HCT116 (cell line): ENCODE data around the gene TCAP.

Experiments used
- POLR2A ChIP-seq: IDR thresholded peaks from 2 replicates; pipeline ENCODE4 v1.7.0; 2011; ENCODE audit warnings: borderline replicate concordance; ENCODE audit not compliant: insufficient read depth, insufficient read length; ENCODE audit errors: extremely low read depth
- POLR2AphosphoS5 ChIP-seq: IDR thresholded peaks from 2 replicates; pipeline ENCODE4 v1.6.1; 2011; ENCODE audit warnings: mild to moderate bottlenecking, low read depth, low read length, moderate library complexity
- RAD21 ChIP-seq: IDR thresholded peaks from 2 replicates; pipeline ENCODE4 v1.6.1; 2012; ENCODE audit warnings: low read depth, mild to moderate bottlenecking
- SIN3A ChIP-seq: IDR thresholded peaks from 2 replicates; pipeline ENCODE4 v1.6.1; 2012; ENCODE audit warnings: low read depth
- ZFX ChIP-seq: fragments of 450-650 bp; IDR thresholded peaks from 2 replicates; pipeline ENCODE4 v1.6.1; 2017
- ZNF274 ChIP-seq: fragments of 200-500 bp; sonication (Bioruptor generic); IDR thresholded peaks from 2 replicates; pipeline ENCODE4 v1.6.1; 2014; ENCODE audit warnings: mild to moderate bottlenecking, low read depth, low read length, inconsistent platforms
- TF ChIP-seq, protein P1 (sequence below): IDR thresholded peaks from 2 replicates; pipeline ENCODE4 v1.6.1; 2011; ENCODE audit warnings: mild to moderate bottlenecking, low read length, moderate library complexity; ENCODE audit not compliant: insufficient replicate concordance; ENCODE audit errors: extremely low read depth
- TF ChIP-seq, protein P2 (sequence below), 3 experiments: fragments of 200-600 bp in 1 of 3; sonication (generic) in 1 of 3; IDR thresholded peaks in 2 of 3; conservative IDR thresholded peaks in 1 of 3; 2 replicates each; pipeline ENCODE4 v1.5.1; 2012 to 2017; ENCODE audit warnings: low read depth in 2 of 3, low read length in 2 of 3, antibody characterized with exemption in 1 of 3, borderline replicate concordance in 1 of 3, control low read depth in 1 of 3, mild to moderate bottlenecking in 1 of 3, mixed read lengths in 1 of 3, mixed run types in 1 of 3, moderate library complexity in 1 of 3; ENCODE audit not compliant: insufficient read depth in 1 of 3
- TF ChIP-seq, protein P3 (sequence below): IDR thresholded peaks from 2 replicates; pipeline ENCODE4 v1.6.1; 2012
- TF ChIP-seq, protein P4 (sequence below): IDR thresholded peaks from 2 replicates; pipeline ENCODE4 v1.6.1; 2012; ENCODE audit warnings: low read depth

DNA sequence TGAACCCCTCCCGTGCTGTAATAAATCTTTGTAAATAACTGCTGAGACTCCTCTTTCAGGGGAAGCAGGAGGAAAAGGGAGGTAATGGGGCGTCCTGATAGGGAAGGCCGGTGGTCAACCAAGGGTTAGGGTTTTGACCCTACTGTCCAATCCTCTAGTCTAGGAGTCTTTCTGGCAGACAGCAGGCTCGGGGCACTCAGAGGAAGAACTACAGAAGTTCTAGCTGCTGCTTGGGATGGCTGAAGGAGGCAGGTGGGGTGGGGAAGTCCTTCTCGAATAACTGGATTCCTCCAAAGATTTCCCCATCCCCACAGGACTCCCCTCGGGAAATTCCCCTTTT is 28.6 kb upstream of the TCAP start:
- TF ChIP-seq ZNF274 (no peak), POLR2A (no peak), SIN3A (no peak), POLR2AphosphoS5 (no peak), ZFX (no peak), RAD21 (no peak)
- TF ChIP-seq, protein P1, sequence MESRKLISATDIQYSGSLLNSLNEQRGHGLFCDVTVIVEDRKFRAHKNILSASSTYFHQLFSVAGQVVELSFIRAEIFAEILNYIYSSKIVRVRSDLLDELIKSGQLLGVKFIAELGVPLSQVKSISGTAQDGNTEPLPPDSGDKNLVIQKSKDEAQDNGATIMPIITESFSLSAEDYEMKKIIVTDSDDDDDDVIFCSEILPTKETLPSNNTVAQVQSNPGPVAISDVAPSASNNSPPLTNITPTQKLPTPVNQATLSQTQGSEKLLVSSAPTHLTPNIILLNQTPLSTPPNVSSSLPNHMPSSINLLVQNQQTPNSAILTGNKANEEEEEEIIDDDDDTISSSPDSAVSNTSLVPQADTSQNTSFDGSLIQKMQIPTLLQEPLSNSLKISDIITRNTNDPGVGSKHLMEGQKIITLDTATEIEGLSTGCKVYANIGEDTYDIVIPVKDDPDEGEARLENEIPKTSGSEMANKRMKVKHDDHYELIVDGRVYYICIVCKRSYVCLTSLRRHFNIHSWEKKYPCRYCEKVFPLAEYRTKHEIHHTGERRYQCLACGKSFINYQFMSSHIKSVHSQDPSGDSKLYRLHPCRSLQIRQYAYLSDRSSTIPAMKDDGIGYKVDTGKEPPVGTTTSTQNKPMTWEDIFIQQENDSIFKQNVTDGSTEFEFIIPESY = no peak
- TF ChIP-seq, protein P2, sequence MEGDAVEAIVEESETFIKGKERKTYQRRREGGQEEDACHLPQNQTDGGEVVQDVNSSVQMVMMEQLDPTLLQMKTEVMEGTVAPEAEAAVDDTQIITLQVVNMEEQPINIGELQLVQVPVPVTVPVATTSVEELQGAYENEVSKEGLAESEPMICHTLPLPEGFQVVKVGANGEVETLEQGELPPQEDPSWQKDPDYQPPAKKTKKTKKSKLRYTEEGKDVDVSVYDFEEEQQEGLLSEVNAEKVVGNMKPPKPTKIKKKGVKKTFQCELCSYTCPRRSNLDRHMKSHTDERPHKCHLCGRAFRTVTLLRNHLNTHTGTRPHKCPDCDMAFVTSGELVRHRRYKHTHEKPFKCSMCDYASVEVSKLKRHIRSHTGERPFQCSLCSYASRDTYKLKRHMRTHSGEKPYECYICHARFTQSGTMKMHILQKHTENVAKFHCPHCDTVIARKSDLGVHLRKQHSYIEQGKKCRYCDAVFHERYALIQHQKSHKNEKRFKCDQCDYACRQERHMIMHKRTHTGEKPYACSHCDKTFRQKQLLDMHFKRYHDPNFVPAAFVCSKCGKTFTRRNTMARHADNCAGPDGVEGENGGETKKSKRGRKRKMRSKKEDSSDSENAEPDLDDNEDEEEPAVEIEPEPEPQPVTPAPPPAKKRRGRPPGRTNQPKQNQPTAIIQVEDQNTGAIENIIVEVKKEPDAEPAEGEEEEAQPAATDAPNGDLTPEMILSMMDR (IDR thresholded peaks at IDR 0.05 in 2 of 3, conservative IDR thresholded peaks at IDR 0.05 in 1 of 3; ENCODE audit: borderline replicate concordance in 1 of 3, insufficient read depth in 1 of 3, low read depth in 2 of 3, low read length in 2 of 3) = no peak
- TF ChIP-seq, protein P3, sequence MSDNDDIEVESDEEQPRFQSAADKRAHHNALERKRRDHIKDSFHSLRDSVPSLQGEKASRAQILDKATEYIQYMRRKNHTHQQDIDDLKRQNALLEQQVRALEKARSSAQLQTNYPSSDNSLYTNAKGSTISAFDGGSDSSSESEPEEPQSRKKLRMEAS = no peak
- TF ChIP-seq, protein P4, sequence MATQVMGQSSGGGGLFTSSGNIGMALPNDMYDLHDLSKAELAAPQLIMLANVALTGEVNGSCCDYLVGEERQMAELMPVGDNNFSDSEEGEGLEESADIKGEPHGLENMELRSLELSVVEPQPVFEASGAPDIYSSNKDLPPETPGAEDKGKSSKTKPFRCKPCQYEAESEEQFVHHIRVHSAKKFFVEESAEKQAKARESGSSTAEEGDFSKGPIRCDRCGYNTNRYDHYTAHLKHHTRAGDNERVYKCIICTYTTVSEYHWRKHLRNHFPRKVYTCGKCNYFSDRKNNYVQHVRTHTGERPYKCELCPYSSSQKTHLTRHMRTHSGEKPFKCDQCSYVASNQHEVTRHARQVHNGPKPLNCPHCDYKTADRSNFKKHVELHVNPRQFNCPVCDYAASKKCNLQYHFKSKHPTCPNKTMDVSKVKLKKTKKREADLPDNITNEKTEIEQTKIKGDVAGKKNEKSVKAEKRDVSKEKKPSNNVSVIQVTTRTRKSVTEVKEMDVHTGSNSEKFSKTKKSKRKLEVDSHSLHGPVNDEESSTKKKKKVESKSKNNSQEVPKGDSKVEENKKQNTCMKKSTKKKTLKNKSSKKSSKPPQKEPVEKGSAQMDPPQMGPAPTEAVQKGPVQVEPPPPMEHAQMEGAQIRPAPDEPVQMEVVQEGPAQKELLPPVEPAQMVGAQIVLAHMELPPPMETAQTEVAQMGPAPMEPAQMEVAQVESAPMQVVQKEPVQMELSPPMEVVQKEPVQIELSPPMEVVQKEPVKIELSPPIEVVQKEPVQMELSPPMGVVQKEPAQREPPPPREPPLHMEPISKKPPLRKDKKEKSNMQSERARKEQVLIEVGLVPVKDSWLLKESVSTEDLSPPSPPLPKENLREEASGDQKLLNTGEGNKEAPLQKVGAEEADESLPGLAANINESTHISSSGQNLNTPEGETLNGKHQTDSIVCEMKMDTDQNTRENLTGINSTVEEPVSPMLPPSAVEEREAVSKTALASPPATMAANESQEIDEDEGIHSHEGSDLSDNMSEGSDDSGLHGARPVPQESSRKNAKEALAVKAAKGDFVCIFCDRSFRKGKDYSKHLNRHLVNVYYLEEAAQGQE = no peak
